ENCODE measurements around the gene CDH4. TPM values are rescaled to one million over a fixed set of nuclear protein-coding genes. Genes with fewer than 3 reads are reported as not detected.
"Not testable (repeated sequence)": the region's sequence is repeated elsewhere in the genome, so short reads cannot be mapped to it uniquely, and the experiment has no call there.

CDH4 gene
- total RNA-seq, 1 donor, result 0.18 TPM

DNA sequence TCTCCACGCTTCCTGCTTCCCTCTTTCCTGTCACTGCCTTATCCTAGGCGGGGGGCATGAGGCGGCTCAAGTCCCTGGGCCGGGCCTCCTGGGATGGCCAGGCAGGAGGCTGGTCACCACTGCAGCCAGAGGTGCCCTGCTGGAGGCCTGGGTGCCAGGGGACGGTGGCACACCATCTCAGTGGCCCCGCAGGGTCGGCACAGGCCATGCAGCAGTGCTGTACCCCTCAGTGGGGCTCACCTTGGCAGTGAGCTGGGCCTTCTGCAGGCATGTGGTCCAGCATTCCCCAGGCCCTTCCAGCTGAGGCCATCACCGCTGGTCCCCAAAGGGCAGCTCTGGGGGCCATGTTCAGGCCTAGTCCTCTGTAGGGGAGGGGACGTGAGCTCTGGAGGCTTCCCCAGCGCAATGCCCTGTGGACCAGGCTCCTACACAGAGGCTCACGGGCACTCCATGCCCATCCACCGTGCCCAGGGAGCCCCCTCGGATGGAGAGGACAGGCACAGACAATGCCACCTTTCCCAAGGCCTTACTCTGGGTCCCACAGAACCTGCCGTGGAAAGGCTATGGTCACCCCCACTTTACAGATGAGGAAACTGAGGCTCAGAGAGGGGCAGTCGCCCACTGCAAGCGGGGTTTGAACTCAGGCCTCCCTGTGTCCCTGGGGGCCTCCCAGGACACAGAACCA lies 689.8 kb downstream of the CDH4 start:
- no peak for DNase-seq (ENCODE audit: low read depth)
- TF ChIP-seq, protein P1, sequence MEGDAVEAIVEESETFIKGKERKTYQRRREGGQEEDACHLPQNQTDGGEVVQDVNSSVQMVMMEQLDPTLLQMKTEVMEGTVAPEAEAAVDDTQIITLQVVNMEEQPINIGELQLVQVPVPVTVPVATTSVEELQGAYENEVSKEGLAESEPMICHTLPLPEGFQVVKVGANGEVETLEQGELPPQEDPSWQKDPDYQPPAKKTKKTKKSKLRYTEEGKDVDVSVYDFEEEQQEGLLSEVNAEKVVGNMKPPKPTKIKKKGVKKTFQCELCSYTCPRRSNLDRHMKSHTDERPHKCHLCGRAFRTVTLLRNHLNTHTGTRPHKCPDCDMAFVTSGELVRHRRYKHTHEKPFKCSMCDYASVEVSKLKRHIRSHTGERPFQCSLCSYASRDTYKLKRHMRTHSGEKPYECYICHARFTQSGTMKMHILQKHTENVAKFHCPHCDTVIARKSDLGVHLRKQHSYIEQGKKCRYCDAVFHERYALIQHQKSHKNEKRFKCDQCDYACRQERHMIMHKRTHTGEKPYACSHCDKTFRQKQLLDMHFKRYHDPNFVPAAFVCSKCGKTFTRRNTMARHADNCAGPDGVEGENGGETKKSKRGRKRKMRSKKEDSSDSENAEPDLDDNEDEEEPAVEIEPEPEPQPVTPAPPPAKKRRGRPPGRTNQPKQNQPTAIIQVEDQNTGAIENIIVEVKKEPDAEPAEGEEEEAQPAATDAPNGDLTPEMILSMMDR (IDR thresholded peaks at IDR 0.05; ENCODE audit: insufficient read depth, low read length), result no peak
- H3K4me3 ChIP-seq (ENCODE audit: low read depth, low read length), result no peak overlapping the region

DNA sequence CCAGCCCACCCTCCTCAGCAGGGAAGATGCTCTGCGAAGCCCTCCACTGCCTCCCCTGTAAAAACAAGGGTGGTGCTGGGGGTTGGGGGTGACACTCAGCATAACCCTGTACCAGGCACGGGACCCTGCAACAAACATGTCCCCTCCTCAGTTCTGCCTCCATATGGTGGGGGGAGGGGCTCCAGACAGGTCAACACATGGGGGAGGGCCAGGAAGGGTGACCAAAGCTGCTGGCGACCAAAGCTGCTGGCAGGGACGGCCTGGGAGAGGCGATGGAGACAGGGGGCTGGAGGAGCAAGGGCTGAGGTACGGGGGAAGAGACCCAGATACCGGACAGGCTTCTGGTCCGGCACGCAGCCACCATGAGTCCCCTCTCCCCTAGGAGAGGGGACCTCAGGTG lies 690.5 kb downstream of the CDH4 start:
- H3K4me3 ChIP-seq (ENCODE audit: low read depth, low read length), result no peak overlapping the region
- no peak for DNase-seq (ENCODE audit: low read depth)
- TF ChIP-seq, protein P1 (IDR thresholded peaks at IDR 0.05; ENCODE audit: insufficient read depth, low read length), result no peak

DNA sequence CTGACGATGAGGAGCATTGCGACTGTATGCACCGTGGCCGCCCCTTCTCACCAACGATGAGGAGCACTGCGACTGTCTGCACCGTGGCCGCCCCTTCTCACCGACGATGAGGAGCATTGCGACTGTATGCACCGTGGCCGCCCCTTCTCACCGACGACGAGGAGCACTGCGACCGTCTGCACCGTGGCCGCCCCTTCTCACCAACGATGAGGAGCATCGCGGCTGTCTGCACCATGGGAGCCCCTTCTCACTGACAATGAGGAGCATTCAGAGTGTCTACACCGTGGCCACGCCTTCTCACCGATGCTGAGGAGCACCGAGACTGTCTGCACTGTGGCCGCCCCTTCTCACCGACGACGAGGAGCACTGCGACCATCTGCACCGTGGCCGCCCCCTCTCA lies 692.9 kb downstream of the CDH4 start:
- not testable (repeated sequence) for H3K4me3 ChIP-seq (ENCODE audit: low read depth, low read length); DNase-seq (ENCODE audit: low read depth)

DNA sequence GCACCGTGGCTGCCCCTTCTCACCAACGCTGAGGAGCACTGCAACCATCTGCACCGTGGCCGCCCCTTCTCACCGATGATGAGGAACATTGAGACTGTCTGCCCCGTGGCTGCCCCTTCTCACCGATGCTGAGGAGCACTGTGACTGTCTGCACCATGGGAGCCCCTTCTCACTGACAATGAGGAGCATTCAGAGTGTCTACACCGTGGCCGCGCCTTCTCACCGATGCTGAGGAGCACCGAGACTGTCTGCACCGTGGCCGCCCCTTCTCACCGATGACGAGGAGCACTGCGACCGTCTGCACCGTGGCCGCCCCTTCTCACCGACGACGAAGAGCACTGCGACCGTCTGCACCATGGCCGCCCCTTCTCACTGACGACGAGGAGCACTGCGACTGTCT lies 693.4 kb downstream of the CDH4 start:
- not testable (repeated sequence) for H3K4me3 ChIP-seq (ENCODE audit: low read depth, low read length); DNase-seq (ENCODE audit: low read depth)

DNA sequence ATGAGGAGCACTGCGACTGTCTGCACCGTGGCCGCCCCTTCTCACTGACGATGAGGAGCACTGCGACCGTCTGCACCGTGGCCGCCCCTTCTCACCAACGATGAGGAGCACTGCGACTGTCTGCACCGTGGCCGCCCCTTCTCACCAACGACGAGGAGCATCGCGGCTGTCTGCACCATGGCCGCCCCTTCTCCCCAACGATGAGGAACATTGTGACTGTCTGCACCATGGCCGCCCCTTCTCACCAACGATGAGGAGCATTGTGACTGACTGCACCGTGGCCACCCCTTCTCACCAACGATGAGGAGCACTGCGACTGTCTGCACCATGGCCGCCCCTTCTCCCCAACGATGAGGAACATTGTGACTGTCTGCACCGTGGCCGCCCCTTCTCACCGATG lies 696.0 kb downstream of the CDH4 start:
- not testable (repeated sequence) for H3K4me3 ChIP-seq (ENCODE audit: low read depth, low read length); DNase-seq (ENCODE audit: low read depth)

DNA sequence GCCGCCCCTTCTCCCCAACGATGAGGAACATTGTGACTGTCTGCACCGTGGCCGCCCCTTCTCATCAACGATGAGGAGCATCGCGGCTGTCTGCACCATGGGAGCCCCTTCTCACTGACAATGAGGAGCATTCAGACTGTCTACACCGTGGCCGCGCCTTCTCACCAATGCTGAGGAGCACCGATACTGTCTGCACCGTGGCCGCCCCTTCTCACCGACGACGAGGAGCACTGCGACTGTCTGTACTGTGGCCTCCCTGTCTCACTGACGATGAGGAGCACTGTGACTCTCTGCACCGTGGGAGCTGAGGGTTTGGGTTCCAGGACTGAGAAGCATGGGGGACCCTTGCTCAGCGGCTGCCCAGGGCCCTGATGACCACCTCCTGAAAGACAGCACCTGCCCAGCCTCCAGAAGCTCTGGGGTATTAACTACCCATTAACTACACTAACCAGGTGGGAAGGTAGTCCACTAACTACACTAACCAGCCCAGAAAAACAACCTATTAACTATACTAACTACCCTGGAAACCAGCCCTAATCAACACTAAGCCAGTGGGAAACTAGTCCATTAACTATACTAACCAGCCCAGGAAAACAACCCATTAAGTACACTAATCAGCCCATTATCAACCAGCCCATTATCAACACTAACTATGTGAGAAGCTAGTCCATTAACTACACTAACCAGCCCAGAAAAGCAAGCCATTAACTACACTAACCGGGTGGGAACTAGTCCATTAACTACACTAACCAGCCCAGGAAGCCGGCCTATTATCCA lies 696.7 kb downstream of the CDH4 start:
- no peak for DNase-seq (ENCODE audit: low read depth)
- no peak overlapping the region for H3K4me3 ChIP-seq (ENCODE audit: low read depth, low read length)
- TF ChIP-seq, protein P1 (IDR thresholded peaks at IDR 0.05; ENCODE audit: insufficient read depth, low read length), result no peak

DNA sequence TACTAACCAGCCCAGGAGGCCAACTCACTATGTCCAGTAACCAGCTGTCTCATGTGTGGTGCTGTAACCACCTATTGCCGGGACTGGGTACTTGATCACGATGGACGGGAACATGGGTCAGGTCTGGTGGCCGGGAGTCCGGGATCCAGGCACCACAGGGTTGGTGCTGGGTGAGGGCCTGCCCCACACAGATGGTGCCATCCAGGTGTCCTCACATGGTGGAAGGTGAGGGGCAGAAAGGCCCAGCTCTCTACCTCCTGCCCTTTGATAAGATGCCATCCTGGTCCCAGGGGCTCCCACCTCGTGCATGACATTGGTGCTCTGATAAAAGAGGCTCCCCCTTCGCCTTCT lies 697.3 kb downstream of the CDH4 start:
- no peak overlapping the region for H3K4me3 ChIP-seq (ENCODE audit: low read depth, low read length)
- TF ChIP-seq, protein P1 (IDR thresholded peaks at IDR 0.05; ENCODE audit: insufficient read depth, low read length), result no peak
- DNase-seq (ENCODE audit: low read depth), result no peak

DNA sequence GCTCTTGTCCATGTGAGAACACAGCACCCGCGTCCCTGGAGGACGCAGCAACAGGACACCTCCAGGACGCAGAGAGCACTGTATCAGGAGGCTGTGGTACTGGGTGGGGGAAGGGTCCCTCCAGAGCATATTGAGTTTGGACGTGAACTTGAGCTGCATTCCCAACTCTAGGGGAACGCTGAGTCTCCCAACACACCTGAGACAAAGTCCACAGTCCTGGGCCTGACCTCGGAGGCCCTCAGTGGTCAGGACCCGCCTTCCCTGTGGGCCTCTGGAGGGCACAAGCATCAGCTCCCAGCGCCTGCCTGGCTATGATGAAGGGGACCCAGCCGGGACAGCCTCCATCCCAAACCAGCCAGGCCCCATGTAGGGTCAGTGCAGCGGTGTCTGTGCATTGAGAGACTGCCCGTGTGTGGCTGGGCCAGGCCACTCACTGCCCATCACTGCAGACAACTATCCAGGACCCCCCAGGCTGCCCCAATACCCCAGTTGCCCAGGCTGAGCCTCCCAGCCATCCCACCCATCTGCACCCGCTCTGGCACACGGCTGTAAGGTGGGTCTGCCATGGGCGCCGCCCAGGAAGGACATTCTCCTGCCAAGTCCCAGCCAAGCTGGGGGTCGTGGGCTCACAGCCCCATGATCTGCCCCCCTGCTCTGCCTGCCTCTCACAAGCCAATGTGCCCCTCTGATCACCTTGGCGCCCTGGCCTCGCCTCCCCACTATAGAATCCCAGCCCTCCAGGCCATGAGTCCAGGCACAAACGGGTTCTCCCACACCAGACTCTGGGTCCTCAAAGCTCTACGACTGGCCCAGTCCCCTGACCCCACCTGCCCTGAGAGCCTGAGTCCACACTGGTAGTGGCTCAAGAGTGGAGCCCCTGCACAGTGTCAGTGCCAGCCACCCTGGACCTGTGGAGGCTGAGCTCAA lies 697.9 kb downstream of the CDH4 start:
- TF ChIP-seq, protein P1 (IDR thresholded peaks at IDR 0.05; ENCODE audit: insufficient read depth, low read length), result no peak
- no peak overlapping the region for H3K4me3 ChIP-seq (ENCODE audit: low read depth, low read length)
- DNase-seq (ENCODE audit: low read depth), result no peak
